ENCODE measurements around the gene ID3. TPM values are rescaled to one million over a fixed set of nuclear protein-coding genes. Genes with fewer than 3 reads are reported as not detected.

ID3 gene
- total and polyA plus RNA-seq, 2 of the 8 experiments (the other 6 are each of a cell fraction or from before 2014, with no cell fraction given), result 240 to 304 TPM

DNA sequence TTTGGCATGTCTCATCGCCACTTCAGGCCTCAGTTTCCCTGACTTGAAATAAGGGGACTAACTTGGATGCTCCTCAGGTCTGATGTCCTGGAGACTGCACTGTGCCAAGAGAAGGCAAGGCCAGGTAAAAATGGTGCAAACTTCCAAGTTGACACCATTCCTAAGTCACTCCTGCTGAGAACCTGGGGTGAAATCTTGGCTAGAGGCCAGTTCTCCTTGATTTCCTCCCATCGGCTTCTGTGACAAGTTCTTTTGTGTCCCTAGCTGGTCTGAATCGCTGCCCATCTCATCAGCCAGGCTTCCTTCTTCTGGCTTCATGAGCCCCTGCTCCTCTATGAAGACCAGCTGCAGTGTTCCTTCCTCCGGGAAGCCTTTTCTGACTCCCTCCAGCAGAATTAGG lies 48.6 kb upstream of the ID3 start (continued):
- TF ChIP-seq RAD21 (IDR thresholded peaks at IDR 0.05 in 1 of 2, conservative IDR thresholded peaks at IDR 0.05 in 1 of 2; ENCODE audit: low read depth in 2 of 2, low read length in 2 of 2) (no peak), RXRA (IDR thresholded peaks at IDR 0.05; ENCODE audit: insufficient read depth, low read depth, low read length) (no peak), RFX5 (IDR thresholded peaks at IDR 0.05; ENCODE audit: borderline replicate concordance, low read depth, low read length) (no peak), GABPA (IDR thresholded peaks at IDR 0.05; ENCODE audit: borderline replicate concordance, insufficient read depth, low read length) (no peak), FOSL1 (IDR thresholded peaks at IDR 0.05; ENCODE audit: insufficient read depth, low read depth, low read length) (no peak)
- TF ChIP-seq, protein P1, sequence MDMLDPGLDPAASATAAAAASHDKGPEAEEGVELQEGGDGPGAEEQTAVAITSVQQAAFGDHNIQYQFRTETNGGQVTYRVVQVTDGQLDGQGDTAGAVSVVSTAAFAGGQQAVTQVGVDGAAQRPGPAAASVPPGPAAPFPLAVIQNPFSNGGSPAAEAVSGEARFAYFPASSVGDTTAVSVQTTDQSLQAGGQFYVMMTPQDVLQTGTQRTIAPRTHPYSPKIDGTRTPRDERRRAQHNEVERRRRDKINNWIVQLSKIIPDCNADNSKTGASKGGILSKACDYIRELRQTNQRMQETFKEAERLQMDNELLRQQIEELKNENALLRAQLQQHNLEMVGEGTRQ (IDR thresholded peaks at IDR 0.05; ENCODE audit: low read length), result no peak

All from H1 (cell line).